ENCODE measurements around the gene COX6B1.

- TF ChIP-seq ZNF292 (tag by site-specific recombination; IDR thresholded peaks at IDR 0.05; ENCODE audit: borderline replicate concordance, low read depth) (no peak), HOXC10 (CRISPR knock-in tag; IDR thresholded peaks at IDR 0.05) (no peak), ZXDB (tag by site-specific recombination; IDR thresholded peaks at IDR 0.05) (no peak), CTCF (tag by site-specific recombination; IDR thresholded peaks at IDR 0.05) (no peak), PRDM1 (tag by site-specific recombination; IDR thresholded peaks at IDR 0.05) (no peak), SETDB1 (IDR thresholded peaks at IDR 0.05; ENCODE audit: insufficient read length, low read length) (no peak), ZNF274 (IDR thresholded peaks at IDR 0.05; ENCODE audit: low read length) (no peak), ZNF274 (tag by site-specific recombination; IDR thresholded peaks at IDR 0.05; ENCODE audit: borderline replicate concordance) (no peak), REST (tag by site-specific recombination; IDR thresholded peaks at IDR 0.05) (no peak), MYNN (tag by site-specific recombination; IDR thresholded peaks at IDR 0.05; ENCODE audit: borderline replicate concordance) (no peak), ZNF610 (tag by site-specific recombination; IDR thresholded peaks at IDR 0.05; ENCODE audit: borderline replicate concordance) (no peak), ZNF510 (tag by site-specific recombination; IDR thresholded peaks at IDR 0.05; ENCODE audit: insufficient replicate concordance) (no peak), YY1 (tag by site-specific recombination; IDR thresholded peaks at IDR 0.05) (no peak)
Observed at GRCh38 chr19:35622750-35623149, 25.4 kb upstream of the COX6B1 start.

All from HEK293 (cell line).